Stromal cell of bone marrow (primary cell): ENCODE results near the gene MACROH2A1.
"Not testable (repeated sequence)": the region's sequence is repeated elsewhere in the genome, so short reads cannot be mapped to it uniquely, and the experiment has no call there.

Source experiments
- DNase-seq: peaks from one replicate; pipeline ENCODE4 v3.0.0-alpha.2; 2012; ENCODE audit warnings: low read depth

Gene MACROH2A1

GRCh38 chr5:135376961-135377624 lies 21.9 kb downstream of the MACROH2A1 start:
- DNase-seq, result no peak

- DNase-seq, result no peak
These were observed 23.8 kb downstream of the MACROH2A1 start for GRCh38 chr5:135375040-135375793.

GRCh38 chr5:135373736-135374515 lies 25.1 kb downstream of the MACROH2A1 start:
- no peak for DNase-seq

GRCh38 chr5:135372654-135373381 lies 26.2 kb downstream of the MACROH2A1 start:
- no peak for DNase-seq

- DNase-seq, result no peak
These were observed 27.3 kb downstream of the MACROH2A1 start for GRCh38 chr5:135371622-135372232.

- no peak for DNase-seq
These were observed 29.1 kb downstream of the MACROH2A1 start for GRCh38 chr5:135369952-135370351.

- no peak for DNase-seq
These were observed 31.5 kb downstream of the MACROH2A1 start for GRCh38 chr5:135367554-135367953.

GRCh38 chr5:135367076-135367475 lies 32.0 kb downstream of the MACROH2A1 start:
- no peak for DNase-seq

GRCh38 chr5:135365281-135365680 lies 33.8 kb downstream of the MACROH2A1 start:
- no peak for DNase-seq

- no peak for DNase-seq
These were observed 34.4 kb downstream of the MACROH2A1 start for GRCh38 chr5:135364421-135365262.

- DNase-seq, result not testable (repeated sequence)
These were observed 35.7 kb downstream of the MACROH2A1 start for GRCh38 chr5:135363342-135363741.

- no peak for DNase-seq
These were observed 36.9 kb downstream of the MACROH2A1 start for GRCh38 chr5:135362102-135362501.

GRCh38 chr5:135360278-135361274 lies 38.5 kb downstream of the MACROH2A1 start:
- DNase-seq, result no peak

GRCh38 chr5:135359374-135360165 lies 39.5 kb downstream of the MACROH2A1 start:
- DNase-seq, result no peak

- DNase-seq, result no peak
These were observed 41.3 kb downstream of the MACROH2A1 start for GRCh38 chr5:135357685-135358084.

- DNase-seq, result peak; percentile 37
These were observed 42.3 kb downstream of the MACROH2A1 start for GRCh38 chr5:135356522-135357318.

GRCh38 chr5:135355169-135355568 lies 43.9 kb downstream of the MACROH2A1 start:
- DNase-seq, result peak; percentile 56
